A673 (cell line): ENCODE data around the gene HSD11B2. TPM values are rescaled to one million over a fixed set of nuclear protein-coding genes. Genes with fewer than 3 reads are reported as not detected.

Experiments used
- BruUV-seq: library from RNA; stranded (reverse); fragments of 400-500 nt; replicated peaks from 2 replicates; lab custom pipeline; 2021; lab: Mats Ljungman, UMichigan
- CTCF ChIA-PET: fragments of 300-600 bp; sonication (Branson Sonifier 250); formaldehyde crosslinking; loops from one replicate; lab custom pipeline; 2022; ENCODE audit warnings: antibody characterized with exemption; lab: Charles Lee
- POLR2A ChIA-PET: fragments of 300-600 bp; sonication (Branson Sonifier 250); formaldehyde crosslinking; loops from one replicate; lab custom pipeline; 2022; ENCODE audit warnings: antibody characterized with exemption; ENCODE audit not compliant: low non-redundant PET; lab: Charles Lee
- DNase-seq: peaks from one replicate; pipeline ENCODE4 v3.0.0-alpha.2; 2015; ENCODE audit warnings: low spot score
- H3K27ac ChIP-seq: fragments of 200-600 bp; sonication (generic); 2 replicates; pipeline ENCODE4 v1.5.1; 2016; ENCODE audit warnings: mixed run types, low read depth, mild to moderate bottlenecking, mixed read lengths, antibody characterized with exemption, low read length; ENCODE audit not compliant: poor library complexity, severe bottlenecking
- H3K27me3 ChIP-seq: fragments of 200-600 bp; sonication (generic); replicated peaks from 2 replicates; pipeline ENCODE4 v1.6.1; 2017; ENCODE audit warnings: mixed run types, low read depth, mild to moderate bottlenecking, mixed read lengths, antibody characterized with exemption, low read length; ENCODE audit not compliant: insufficient read depth, poor library complexity
- H3K36me3 ChIP-seq: fragments of 200-600 bp; sonication (generic); 2 replicates; pipeline ENCODE4 v1.6.1; 2016; ENCODE audit warnings: mixed run types, mild to moderate bottlenecking, mixed read lengths, antibody characterized with exemption, low read length; ENCODE audit not compliant: insufficient read depth, poor library complexity, severe bottlenecking
- H3K4me1 ChIP-seq: fragments of 200-600 bp; sonication (generic); 2 replicates; pipeline ENCODE4 v1.6.1; 2017; ENCODE audit warnings: mixed run types, mild to moderate bottlenecking, mixed read lengths, antibody characterized with exemption, low read length; ENCODE audit not compliant: insufficient read depth, poor library complexity, severe bottlenecking
- H3K4me3 ChIP-seq: fragments of 200-600 bp; sonication (generic); 2 replicates; pipeline ENCODE4 v1.5.1; 2016; ENCODE audit warnings: low read depth, mixed run types, mild to moderate bottlenecking, mixed read lengths, low read length; ENCODE audit not compliant: poor library complexity, severe bottlenecking
- H3K9me3 ChIP-seq: fragments of 200-600 bp; sonication (generic); 2 replicates; pipeline ENCODE4 v1.6.1; 2016; ENCODE audit warnings: mixed run types, low read depth, mild to moderate bottlenecking, mixed read lengths, antibody characterized with exemption, low read length; ENCODE audit not compliant: poor library complexity, severe bottlenecking
- CTCF ChIP-seq: fragments of 300-800, 200-600 bp; sonication (generic); conservative IDR thresholded peaks from 2 replicates; pipeline ENCODE4 v1.5.1; 2017; ENCODE audit warnings: low read depth, mild to moderate bottlenecking, antibody characterized with exemption, low read length, moderate library complexity, mixed read lengths
- EZH2 ChIP-seq: fragments of 200-600 bp; sonication (generic); IDR thresholded peaks from 2 replicates; pipeline ENCODE4 v1.6.1; 2017; ENCODE audit warnings: borderline replicate concordance, low read depth, mild to moderate bottlenecking, mixed read lengths, antibody characterized with exemption, low read length; ENCODE audit not compliant: poor library complexity, severe bottlenecking
- intact Hi-C: fragments of 100-400 bp; cut with micrococcal nuclease; formaldehyde crosslinking; loops from one replicate; pipeline ENCODE4 v1.10.0; 2022; ENCODE audit not compliant: unreplicated experiment
- total RNA-seq: library from RNA; stranded (reverse); gene quantifications from 2 replicates; pipeline ENCODE4 v1.2.3, GENCODE V29; 2021

HSD11B2 gene
- total RNA-seq, 1 experiment from 2014 or later, result 2.3 TPM

DNA sequence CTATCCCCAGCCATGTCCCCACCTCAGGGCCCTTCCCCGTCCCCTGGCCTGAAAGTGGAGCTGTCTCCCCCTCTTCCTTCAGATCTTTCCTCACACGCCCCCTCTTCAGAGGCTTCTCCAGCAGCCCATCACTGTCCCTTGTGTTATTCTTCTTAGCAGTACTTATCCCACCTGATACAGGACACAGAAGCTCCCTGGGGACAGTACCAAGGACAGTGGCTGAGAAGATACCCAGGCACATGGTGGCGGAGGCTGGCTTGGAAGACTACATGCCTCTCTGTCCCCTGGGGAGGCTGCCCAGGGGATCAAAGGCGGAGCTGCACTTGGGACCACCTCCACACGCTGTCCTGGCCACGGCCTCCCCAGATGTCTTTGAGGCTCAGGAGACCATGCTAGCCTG, 23.9 kb downstream of the HSD11B2 start:
- H3K27me3 ChIP-seq, result no peaks in the 10 kb centered on the region
- H3K27ac ChIP-seq, result no peak overlapping the region
- no peak for TF ChIP-seq EZH2
- no peak for TF ChIP-seq CTCF
- peaks cover 4% of the 10 kb centered on the region for H3K4me1 ChIP-seq
- ChIA-PET POLR2A (no interaction called here), CTCF (interaction anchor here (0.6 kb wide), 1 partner anchor 254 kb away, joined by 3 read pairs; no protein-coding TSS in a partner anchor)
- no peak for DNase-seq
- no peak overlapping the region for H3K4me3 ChIP-seq
- H3K9me3 ChIP-seq, result no peaks in the 10 kb centered on the region
- intact Hi-C loops, result no loop called here
- no TSS peak for BruUV-seq
- no peaks in the 10 kb centered on the region for H3K36me3 ChIP-seq

DNA sequence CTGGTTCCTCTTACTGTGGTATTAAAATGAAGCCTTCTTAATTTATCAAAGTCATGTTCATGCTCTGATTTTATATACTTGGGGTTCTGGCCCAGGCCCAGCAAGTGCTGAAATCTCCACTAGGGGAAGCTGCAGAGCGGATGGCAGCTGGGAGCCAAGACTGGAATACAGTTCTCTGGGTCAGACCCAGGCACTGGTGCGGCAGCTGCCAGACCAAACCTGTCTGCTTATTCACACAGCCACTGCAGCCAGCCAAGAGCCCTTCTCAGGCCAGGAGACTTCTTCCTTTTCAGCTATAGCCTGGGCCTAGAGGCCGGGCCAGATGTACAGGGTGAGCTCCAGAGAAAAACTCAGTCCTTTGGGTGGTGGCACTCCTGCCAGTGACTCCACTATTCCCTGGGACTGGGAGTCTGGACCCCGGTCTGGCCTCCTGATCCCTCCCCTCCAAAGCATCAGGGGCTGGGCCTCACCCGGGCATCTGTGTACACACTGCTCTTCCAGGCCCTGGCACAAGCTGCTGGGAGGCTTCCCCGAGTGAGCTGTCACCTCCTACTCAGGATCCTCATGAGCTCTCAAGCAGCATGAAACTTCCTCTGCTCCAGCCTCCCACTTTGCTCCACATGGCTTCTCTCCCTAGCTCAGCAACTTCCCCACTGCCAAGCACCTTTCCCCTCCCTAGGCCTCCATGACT, 25.6 kb downstream of the HSD11B2 start:
- Histone ChIP-seq H3K27ac (no peak overlapping the region), H3K36me3 (no peaks in the 10 kb centered on the region), H3K4me1 (peaks cover 4% of the 10 kb centered on the region), H3K9me3 (no peaks in the 10 kb centered on the region), H3K4me3 (no peak overlapping the region), H3K27me3 (no peaks in the 10 kb centered on the region)
- POLR2A ChIA-PET, result no interaction called here
- peak; percentile 33 for DNase-seq
- CTCF ChIA-PET, result interaction anchor here (0.6 to 1.2 kb wide), 3 partner anchors 15 to 57 kb away, joined by 3 to 7 read pairs (median 3); no protein-coding TSS in a partner anchor
- intact Hi-C loops, result no loop called here
- TF ChIP-seq EZH2 (no peak), CTCF (peak; percentile 57)
- BruUV-seq, result no TSS peak

- no peak for TF ChIP-seq EZH2
- TF ChIP-seq CTCF, result no peak
- no peaks in the 10 kb centered on the region for H3K36me3 ChIP-seq
- no peaks in the 10 kb centered on the region for H3K27me3 ChIP-seq
- H3K9me3 ChIP-seq, result no peaks in the 10 kb centered on the region
- H3K4me1 ChIP-seq, result peaks cover 4% of the 10 kb centered on the region
- no peak overlapping the region for H3K27ac ChIP-seq
- BruUV-seq, result no TSS peak
- ChIA-PET POLR2A (no interaction called here), CTCF (no interaction called here)
- H3K4me3 ChIP-seq, result no peak overlapping the region
- intact Hi-C loops, result no loop called here
- no peak for DNase-seq
Measured at GRCh38 chr16:67457611-67458010, 26.7 kb downstream of the HSD11B2 start.
